GM21447 (cell line): ENCODE measurements around the gene HIC2.
"Not testable (repeated sequence)": the region's sequence is repeated elsewhere in the genome, so short reads cannot be mapped to it uniquely, and the experiment has no call there.

ENCODE experiments used
- ATAC-seq: cut with Tn5 transposase; IDR thresholded peaks from one replicate; pipeline ENCODE4 v1.9.1; 2021; ENCODE audit not compliant: unreplicated experiment

HIC2 gene

GRCh38 chr22:21490556-21490955, 73.4 kb downstream of the HIC2 start:
- not testable (repeated sequence) for ATAC-seq

GRCh38 chr22:21492271-21492670, 75.1 kb downstream of the HIC2 start:
- not testable (repeated sequence) for ATAC-seq

GRCh38 chr22:21493789-21494782, 76.9 kb downstream of the HIC2 start:
- not testable (repeated sequence) for ATAC-seq

- not testable (repeated sequence) for ATAC-seq
These were observed 80.8 kb downstream of the HIC2 start for GRCh38 chr22:21497984-21498383.

GRCh38 chr22:21498489-21498888, 81.3 kb downstream of the HIC2 start:
- ATAC-seq: not testable (repeated sequence)

GRCh38 chr22:21499623-21500506, 82.7 kb downstream of the HIC2 start:
- ATAC-seq: not testable (repeated sequence)
